Osteoblast (primary cell): ENCODE results near the gene PARVA. TPM values are rescaled to one million over a fixed set of nuclear protein-coding genes. Genes with fewer than 3 reads are reported as not detected.

Experiments
- DNase-seq: peaks from one replicate; pipeline ENCODE4 v3.0.0; 2011; ENCODE audit warnings: low spot score, mixed read lengths; ENCODE audit not compliant: insufficient read length; ENCODE audit errors: missing footprints
- H2AFZ ChIP-seq: 2 replicates; pipeline ENCODE4 v1.6.0; 2011; ENCODE audit warnings: mild to moderate bottlenecking, low read length
- H3K27ac ChIP-seq: 2 replicates; pipeline ENCODE4 v1.5.1; 2011; ENCODE audit warnings: mild to moderate bottlenecking, low read depth, low read length, moderate library complexity
- H3K27me3 ChIP-seq: 2 replicates; pipeline ENCODE4 v1.6.0; 2012; ENCODE audit warnings: mild to moderate bottlenecking, control low read depth, inconsistent platforms, low read length, moderate library complexity; ENCODE audit not compliant: insufficient read depth
- H3K36me3 ChIP-seq: 2 replicates; pipeline ENCODE4 v1.5.1; 2011; ENCODE audit warnings: mild to moderate bottlenecking, low read length, control low read depth, moderate library complexity; ENCODE audit not compliant: insufficient read depth
- H3K4me1 ChIP-seq: 2 replicates; pipeline ENCODE4 v1.5.1; 2011; ENCODE audit warnings: mild to moderate bottlenecking, low read length, control low read depth, moderate library complexity; ENCODE audit not compliant: insufficient read depth
- H3K4me2 ChIP-seq: 2 replicates; pipeline ENCODE4 v1.6.0; 2011; ENCODE audit warnings: mild to moderate bottlenecking, low read length; ENCODE audit not compliant: insufficient read depth
- H3K4me3 ChIP-seq: fragments of 200-600 bp; sonication (generic); 3 replicates; pipeline ENCODE4 v1.5.1; 2012; ENCODE audit warnings: mild to moderate bottlenecking, low read length, inconsistent platforms; ENCODE audit not compliant: insufficient read depth
- H3K79me2 ChIP-seq: 2 replicates; pipeline ENCODE4 v1.6.0; 2012; ENCODE audit warnings: mild to moderate bottlenecking, low read length, control low read depth, inconsistent platforms; ENCODE audit not compliant: insufficient read depth
- H3K9me3 ChIP-seq: 2 replicates; pipeline ENCODE4 v1.5.1; 2011; ENCODE audit warnings: low read depth, low read length, control low read depth
- H4K20me1 ChIP-seq: 2 replicates; pipeline ENCODE4 v1.6.0; 2012; ENCODE audit warnings: mild to moderate bottlenecking, low read length, control low read depth; ENCODE audit not compliant: insufficient read depth
- CTCF ChIP-seq: IDR thresholded peaks from 2 replicates; pipeline ENCODE4 v1.5.1; 2011; ENCODE audit warnings: mild to moderate bottlenecking, low read depth, low read length, moderate library complexity; ENCODE audit errors: extremely low read depth
- total RNA-seq: library from RNA; depleted of rRNA; stranded (reverse); fragments of >200 nt; gene quantifications from 2 replicates; pipeline ENCODE4 v1.2.3, GENCODE V29; 2012

Gene PARVA
- total RNA-seq, 1 donor = 74.9 TPM

GRCh38 chr11:12536566-12536965, 159.2 kb downstream of the PARVA start:
- no peak overlapping the region for H3K4me3 ChIP-seq
- H4K20me1 ChIP-seq = no peaks in the 10 kb centered on the region
- peaks cover 36% of the 10 kb centered on the region for H3K4me1 ChIP-seq
- no peaks in the 10 kb centered on the region for H3K79me2 ChIP-seq
- H3K9me3 ChIP-seq = no peaks in the 10 kb centered on the region
- no peaks in the 10 kb centered on the region for H3K27me3 ChIP-seq
- peaks cover 13% of the 10 kb centered on the region for H3K36me3 ChIP-seq
- no peak overlapping the region for H2AFZ ChIP-seq
- H3K27ac ChIP-seq = no peak overlapping the region
- DNase-seq = no peak
- TF ChIP-seq CTCF = no peak
- H3K4me2 ChIP-seq = no peak overlapping the region

GRCh38 chr11:12537778-12538401, 160.5 kb downstream of the PARVA start:
- no peak overlapping the region for H3K27ac ChIP-seq
- H2AFZ ChIP-seq = no peak overlapping the region

GRCh38 chr11:12538889-12539421, 161.6 kb downstream of the PARVA start:
- Histone ChIP-seq H3K4me3 (no peak overlapping the region), H3K27me3 (no peaks in the 10 kb centered on the region), H3K79me2 (no peaks in the 10 kb centered on the region), H2AFZ (no peak overlapping the region), H3K9me3 (no peaks in the 10 kb centered on the region), H3K4me2 (peak overlapping the region; percentile 52), H3K27ac (peak overlapping the region; percentile 91), H3K36me3 (no peaks in the 10 kb centered on the region), H4K20me1 (no peaks in the 10 kb centered on the region), H3K4me1 (peaks cover 41% of the 10 kb centered on the region)
- no peak for TF ChIP-seq CTCF
- DNase-seq = no peak

More at GRCh38 chr11:12537778-12538401, 160.5 kb downstream of the PARVA start:
- Histone ChIP-seq H3K9me3 (no peaks in the 10 kb centered on the region), H3K79me2 (no peaks in the 10 kb centered on the region), H4K20me1 (no peaks in the 10 kb centered on the region), H3K4me1 (peaks cover 38% of the 10 kb centered on the region), H3K27me3 (no peaks in the 10 kb centered on the region), H3K4me3 (no peak overlapping the region), H3K36me3 (peaks cover 6% of the 10 kb centered on the region), H3K4me2 (no peak overlapping the region)
- no peak for TF ChIP-seq CTCF
- DNase-seq = no peak

GRCh38 chr11:12539572-12539971, 162.2 kb downstream of the PARVA start:
- H3K27me3 ChIP-seq = no peaks in the 10 kb centered on the region
- H3K4me1 ChIP-seq = peaks cover 41% of the 10 kb centered on the region
- no peak for TF ChIP-seq CTCF
- H3K9me3 ChIP-seq = no peaks in the 10 kb centered on the region
- H3K27ac ChIP-seq = peak overlapping the region; percentile 91
- H3K4me3 ChIP-seq = no peak overlapping the region
- peak overlapping the region; percentile 52 for H3K4me2 ChIP-seq
- H2AFZ ChIP-seq = peak overlapping the region; percentile 32
- no peaks in the 10 kb centered on the region for H3K36me3 ChIP-seq
- H3K79me2 ChIP-seq = no peaks in the 10 kb centered on the region
- no peaks in the 10 kb centered on the region for H4K20me1 ChIP-seq
- peak; percentile 92 for DNase-seq
